Measurements from ENCODE around the gene ESF1.

- TF ChIP-seq CTCF (IDR thresholded peaks at IDR 0.05) (no peak), POLR2A (IDR thresholded peaks at IDR 0.05) (no peak)
Observed at GRCh38 chr20:13739731-13740649, 44.7 kb downstream of the ESF1 start.

Measured in sigmoid colon (tissue), 3 donors.